GM19372 (cell line): Measurements from ENCODE around the gene SORBS1.

ENCODE experiments used
- ATAC-seq: cut with Tn5 transposase; IDR thresholded peaks from one replicate; pipeline ENCODE4 v1.9.1; 2021; ENCODE audit warnings: mild to moderate bottlenecking, low read depth, moderate library complexity; ENCODE audit not compliant: unreplicated experiment

The SORBS1 gene

GRCh38 chr10:95285556-95285955 is 275.6 kb downstream of the SORBS1 start:
- ATAC-seq, result no peak

GRCh38 chr10:95284807-95285206 is 276.4 kb downstream of the SORBS1 start:
- ATAC-seq, result no peak

GRCh38 chr10:95282107-95282506 is 279.1 kb downstream of the SORBS1 start:
- ATAC-seq, result no peak

- ATAC-seq, result no peak
Observed at GRCh38 chr10:95281206-95281605, 280.0 kb downstream of the SORBS1 start.

GRCh38 chr10:95280637-95281036 is 280.5 kb downstream of the SORBS1 start:
- no peak for ATAC-seq

GRCh38 chr10:95279042-95279820 is 281.9 kb downstream of the SORBS1 start:
- ATAC-seq, result no peak

- ATAC-seq, result no peak
Observed at GRCh38 chr10:95278061-95278988, 282.8 kb downstream of the SORBS1 start.

GRCh38 chr10:95277614-95278013 is 283.6 kb downstream of the SORBS1 start:
- ATAC-seq, result no peak

- ATAC-seq, result no peak
Observed at GRCh38 chr10:95277201-95277570, 284.0 kb downstream of the SORBS1 start.

GRCh38 chr10:95276367-95277200 is 284.6 kb downstream of the SORBS1 start:
- ATAC-seq, result no peak

- no peak for ATAC-seq
Observed at GRCh38 chr10:95275726-95276366, 285.3 kb downstream of the SORBS1 start.

GRCh38 chr10:95273393-95274312 is 287.5 kb downstream of the SORBS1 start:
- ATAC-seq, result no peak

GRCh38 chr10:95268438-95268837 is 292.7 kb downstream of the SORBS1 start:
- ATAC-seq, result no peak

GRCh38 chr10:95267251-95267650 is 293.9 kb downstream of the SORBS1 start:
- no peak for ATAC-seq

GRCh38 chr10:95266674-95267095 is 294.5 kb downstream of the SORBS1 start:
- ATAC-seq, result no peak

GRCh38 chr10:95265572-95265971 is 295.6 kb downstream of the SORBS1 start:
- no peak for ATAC-seq

- no peak for ATAC-seq
Observed at GRCh38 chr10:95264227-95265051, 296.7 kb downstream of the SORBS1 start.

GRCh38 chr10:95263864-95264226 is 297.3 kb downstream of the SORBS1 start:
- no peak for ATAC-seq
